Right ventricle myocardium inferior (tissue), 1 donor: ENCODE results near the gene CDT1. TPM values are rescaled to one million over a fixed set of nuclear protein-coding genes. Genes with fewer than 3 reads are reported as not detected.

Source experiments
- ATAC-seq: fragments of 200-7000 bp; cut with Tn5 transposase; one replicate; pipeline ENCODE4 v1.9.1; 2020; ENCODE audit warnings: mild to moderate bottlenecking, moderate library complexity
- DNase-seq: peaks from one replicate; pipeline ENCODE4 v3.0.0; 2021; ENCODE audit errors: missing footprints
- intact Hi-C: fragments of 100-400 bp; cut with DNase I; formaldehyde crosslinking; loops from one replicate; pipeline ENCODE4 v1.11.0; 2022
- total RNA-seq: library from RNA; stranded (reverse); fragmentation: NEBNext Ultra II Directional; extraction: Animal tissue kit (Norgen Biotek cat#: 25700); gene quantifications from one replicate; pipeline ENCODE4 v1.2.1, GENCODE V29; 2021
- donor health status: DM: no; HTN: yes; CAD: no; lungs with severe emphysema.

CDT1 gene
- total RNA-seq, 1 donor from 2014 or later, result 0.65 TPM

- ATAC-seq (peak; percentile 74), DNase-seq (peak; percentile 90)
- intact Hi-C loops, result loop anchor here (5.0 kb wide), 3 partner anchors 131 to 406 kb away; partner anchors contain the start of genes CDH15 and ZNF778
These were observed 7.6 kb downstream of the CDT1 start for GRCh38 chr16:88810912-88811768.

- ATAC-seq (peak; percentile 94), DNase-seq (peak; percentile 96)
- intact Hi-C loops, result loop anchor here (1.0 to 5.0 kb wide), 4 partner anchors 45 to 405 kb away; partner anchors contain the start of genes CDH15, TRAPPC2L and ZNF778
These were observed 8.4 kb downstream of the CDT1 start, which contains the start of gene APRT for GRCh38 chr16:88811769-88812512. APRT (minus strand) TSS chr16:88811928; CDS start chr16:88811899, 29 bp downstream.

GRCh38 chr16:88812513-88813268 is 9.1 kb downstream of the CDT1 start:
- ATAC-seq, result peak; percentile 13
- intact Hi-C loops, result loop anchor here (1.0 to 5.0 kb wide), 4 partner anchors 45 to 405 kb away; partner anchors contain the start of genes CDH15, TRAPPC2L and ZNF778
- DNase-seq, result peak; percentile 82

- ATAC-seq (no peak), DNase-seq (peak; percentile 78)
- intact Hi-C loops, result loop anchor here (5.0 kb wide), 3 partner anchors 129 to 404 kb away; partner anchors contain the start of genes CDH15 and ZNF778
These were observed 9.9 kb downstream of the CDT1 start for GRCh38 chr16:88813269-88814143.

- no peak for ATAC-seq
- intact Hi-C loops, result loop anchor here (5.0 kb wide), 3 partner anchors 128 to 403 kb away; partner anchors contain the start of genes CDH15 and ZNF778
- no peak for DNase-seq
These were observed 10.5 kb downstream of the CDT1 start for GRCh38 chr16:88814144-88814502.

- intact Hi-C loops, result no loop called here
- DNase-seq (no peak), ATAC-seq (no peak)
These were observed 11.6 kb downstream of the CDT1 start for GRCh38 chr16:88815227-88815626.

- no peak for DNase-seq
- no peak for ATAC-seq
- intact Hi-C loops, result no loop called here
These were observed 12.5 kb downstream of the CDT1 start for GRCh38 chr16:88815901-88816589.

- DNase-seq, result no peak
- no peak for ATAC-seq
- intact Hi-C loops, result no loop called here
These were observed 13.3 kb downstream of the CDT1 start for GRCh38 chr16:88816736-88817535.

GRCh38 chr16:88817785-88818574 is 14.4 kb downstream of the CDT1 start:
- DNase-seq (no peak), ATAC-seq (no peak)
- intact Hi-C loops, result no loop called here

- intact Hi-C loops, result no loop called here
- DNase-seq, result no peak
- no peak for ATAC-seq
These were observed 14.9 kb downstream of the CDT1 start for GRCh38 chr16:88818575-88818874.

GRCh38 chr16:88819126-88819525 is 15.5 kb downstream of the CDT1 start:
- intact Hi-C loops, result no loop called here

GRCh38 chr16:88820385-88821025 is 16.9 kb downstream of the CDT1 start:
- DNase-seq (no peak), ATAC-seq (no peak)
- intact Hi-C loops, result no loop called here

More at GRCh38 chr16:88819126-88819525, 15.5 kb downstream of the CDT1 start:
- DNase-seq, result no peak
- no peak for ATAC-seq

- intact Hi-C loops, result no loop called here
- ATAC-seq (no peak), DNase-seq (no peak)
These were observed 17.7 kb downstream of the CDT1 start for GRCh38 chr16:88821168-88821850.

- ATAC-seq (no peak), DNase-seq (no peak)
- intact Hi-C loops, result no loop called here
These were observed 18.9 kb downstream of the CDT1 start for GRCh38 chr16:88822281-88823040.
